Endothelial cell of umbilical vein (primary cell): ENCODE measurements around the gene PDCD1LG2. TPM values are rescaled to one million over a fixed set of nuclear protein-coding genes. Genes with fewer than 3 reads are reported as not detected.

Source experiments
- BruUV-seq: library from RNA; stranded (reverse); fragments of 400-500 nt; replicated peaks from 2 replicates; lab custom pipeline; 2021; lab: Mats Ljungman, UMichigan
- CTCF ChIA-PET: fragments of 300-600, 350-600 bp; sonication (Branson Sonifier 250); formaldehyde crosslinking; loops from one replicate; lab custom pipeline; 2021; ENCODE audit warnings: antibody characterized with exemption, inconsistent platforms; lab: Charles Lee
- POLR2A ChIA-PET: fragments of 300-600, 350-600 bp; sonication (Branson Sonifier 250); formaldehyde crosslinking; loops from one replicate; lab custom pipeline; 2021; ENCODE audit warnings: antibody characterized with exemption, inconsistent platforms; lab: Charles Lee
- DNase-seq: peaks from one replicate; pipeline ENCODE4 v3.0.0-alpha.2; 2011; ENCODE audit warnings: low read depth, low spot score
- FAIRE-seq: peaks from 2 replicates; lab custom pipeline; 2011; peaks lifted over from hg19 to GRCh38; lab: Jason Lieb, UNC
- H2AFZ ChIP-seq: 2 replicates; pipeline ENCODE4 v1.6.0; 2012; ENCODE audit warnings: low read depth, low read length, control low read depth, inconsistent platforms
- H3K27ac ChIP-seq: 2 replicates; pipeline ENCODE4 v1.5.1; 2011; ENCODE audit warnings: low read depth, mild to moderate bottlenecking, control low read depth, low read length, moderate library complexity; ENCODE audit not compliant: insufficient read depth
- H3K27me3 ChIP-seq, 2 experiments: 2 replicates each; pipeline versions ENCODE4 v1.6.0 to v1.6.1; 2011; ENCODE audit warnings: low read length in 2 of 2, mixed read lengths in 1 of 2; ENCODE audit not compliant: control insufficient read depth in 2 of 2, insufficient read depth in 2 of 2
- H3K36me3 ChIP-seq, 2 experiments: 2 replicates in 1 of 2; 3 replicates in 1 of 2; pipeline ENCODE4 v1.5.1; 2011; ENCODE audit warnings: low read length in 2 of 2, mild to moderate bottlenecking in 1 of 2, moderate library complexity in 1 of 2; ENCODE audit not compliant: control insufficient read depth in 2 of 2, insufficient read depth in 2 of 2; ENCODE audit errors: extremely low read depth in 1 of 2
- H3K4me1 ChIP-seq: 3 replicates; pipeline ENCODE4 v1.5.1; 2011; ENCODE audit warnings: mild to moderate bottlenecking, low read length; ENCODE audit not compliant: control insufficient read depth, insufficient read depth; ENCODE audit errors: extremely low read depth
- H3K4me2 ChIP-seq: 2 replicates; pipeline ENCODE4 v1.6.1; 2011; ENCODE audit warnings: low read length, control low read depth, mixed read lengths; ENCODE audit not compliant: insufficient read depth
- H3K4me3 ChIP-seq, 3 experiments: fragments of 200-600 bp in 1 of 3; sonication (generic), shearing (Covaris generic) in 1 of 3; replicated peaks in 1 of 3; 2 replicates each; pipeline ENCODE4 v1.5.1; 2011 to 2016; ENCODE audit warnings: control low read depth in 3 of 3, low read length in 3 of 3, mild to moderate bottlenecking in 2 of 3, inconsistent platforms in 1 of 3, low read depth in 1 of 3, moderate library complexity in 1 of 3; ENCODE audit not compliant: insufficient read depth in 1 of 3
- H3K79me2 ChIP-seq: 2 replicates; pipeline ENCODE4 v1.6.0; 2012; ENCODE audit warnings: low read length, inconsistent platforms; ENCODE audit not compliant: control insufficient read depth, insufficient read depth
- H3K9ac ChIP-seq: replicated peaks from 2 replicates; pipeline ENCODE3; 2011; ENCODE audit warnings: low read length, control low read depth; ENCODE audit not compliant: insufficient read depth; ENCODE audit errors: extremely low read depth
- H3K9me1 ChIP-seq: replicated peaks from 3 replicates; pipeline ENCODE4 v1.6.0; 2011; ENCODE audit warnings: mild to moderate bottlenecking, low read length; ENCODE audit not compliant: control insufficient read depth, insufficient read depth; ENCODE audit errors: extremely low read depth
- H3K9me3 ChIP-seq: replicated peaks from 2 replicates; pipeline ENCODE4 v1.5.1; 2012; ENCODE audit warnings: low read length, inconsistent platforms; ENCODE audit not compliant: control insufficient read depth, insufficient read depth
- H4K20me1 ChIP-seq: replicated peaks from 2 replicates; pipeline ENCODE3; 2011; ENCODE audit warnings: mild to moderate bottlenecking, low read length; ENCODE audit not compliant: control insufficient read depth, insufficient read depth; ENCODE audit errors: extremely low read depth
- CTCF ChIP-seq, 2 donors: IDR thresholded peaks; 1 replicate in 1 of 2; 2 replicates in 1 of 2; pipeline ENCODE4 v1.5.1; 2011; ENCODE audit warnings: low read length in 2 of 2, mild to moderate bottlenecking in 2 of 2, moderate library complexity in 2 of 2, control low read depth in 1 of 2, inconsistent platforms in 1 of 2, low read depth in 1 of 2; ENCODE audit not compliant: insufficient read depth in 1 of 2; ENCODE audit errors: extremely low read depth in 1 of 2
- EZH2 ChIP-seq: IDR thresholded peaks from 2 replicates; pipeline ENCODE4 v1.6.1; 2012; ENCODE audit warnings: borderline replicate concordance, low read depth, mild to moderate bottlenecking, moderate library complexity, low read length, inconsistent platforms; ENCODE audit not compliant: severe bottlenecking
- FOS ChIP-seq: IDR thresholded peaks from 2 replicates; pipeline ENCODE4 v1.6.1; 2011; ENCODE audit warnings: mild to moderate bottlenecking, low read length, moderate library complexity, borderline replicate concordance; ENCODE audit not compliant: insufficient read depth
- GATA2 ChIP-seq: IDR thresholded peaks from 2 replicates; pipeline ENCODE4 v1.7.0; 2011; ENCODE audit warnings: low read depth, mild to moderate bottlenecking, moderate library complexity, mixed read lengths, low read length; ENCODE audit not compliant: insufficient read length, insufficient read depth
- JUN ChIP-seq: IDR thresholded peaks from 2 replicates; pipeline ENCODE4 v1.6.1; 2011; ENCODE audit warnings: borderline replicate concordance, low read depth; ENCODE audit not compliant: insufficient read length, insufficient read depth
- MAX ChIP-seq: IDR thresholded peaks from 2 replicates; pipeline ENCODE4 v1.6.1; 2011; ENCODE audit not compliant: insufficient read depth, insufficient read length
- MYC ChIP-seq: IDR thresholded peaks from one replicate; pipeline ENCODE4 v1.6.1; 2011; ENCODE audit warnings: mild to moderate bottlenecking, low read depth, low read length
- POLR2A ChIP-seq: IDR thresholded peaks from 2 replicates; pipeline ENCODE4 v1.6.1; 2012; ENCODE audit warnings: low read depth, mild to moderate bottlenecking, control low read depth, low read length
- POLR2AphosphoS5 ChIP-seq: IDR thresholded peaks from 2 replicates; pipeline ENCODE4 v1.6.1; 2012; ENCODE audit warnings: low read depth, mild to moderate bottlenecking, control low read depth, low read length, moderate library complexity; ENCODE audit not compliant: insufficient read depth
- dilution Hi-C: fragments of 300-500 bp; cut with MboI; formaldehyde crosslinking; loops from one replicate; pipeline ENCODE4 v1.15.0; 2019; ENCODE audit warnings: low sequenced_read_pairs; ENCODE audit not compliant: extremely low pct_ligation_motif_present
- intact Hi-C: fragments of 100-400 bp; cut with micrococcal nuclease; formaldehyde crosslinking; loops from one replicate; pipeline ENCODE4 v1.10.0; 2022
- polyA plus RNA-seq, 4 experiments: library from polyadenylated mRNA; depleted of rRNA in 3 of 4; stranded (reverse) in 3 of 4; unstranded in 1 of 4; fragments of >200 nt; gene quantifications; 2 replicates each; pipeline versions ENCODE4 v1.2.1 to v1.2.3, GENCODE V29; 2011 to 2012; ENCODE audit warnings: missing spikeins in 1 of 4
- total RNA-seq: library from RNA; stranded (reverse); gene quantifications from 2 replicates; pipeline ENCODE4 v1.2.3, GENCODE V29; 2021

The PDCD1LG2 gene
- total and polyA plus RNA-seq, 2 donors (not counting 3 experiments of a cell fraction or from before 2014, with no cell fraction given): 7.9 to 9.5 TPM

GRCh38 chr9:5556101-5556705 lies 45.9 kb downstream of the PDCD1LG2 start:
- H3K27me3 ChIP-seq: no peaks in the 10 kb centered on the region
- intact Hi-C loops: no loop called here
- no peak overlapping the region for H3K9ac ChIP-seq
- no TSS peak for BruUV-seq
- H3K9me3 ChIP-seq: no peaks in the 10 kb centered on the region
- FAIRE-seq (no peak), DNase-seq (no peak)
- POLR2A ChIA-PET: no interaction called here
- H3K36me3 ChIP-seq: no peaks in the 10 kb centered on the region
- no peak overlapping the region for H3K4me3 ChIP-seq
- dilution Hi-C loops: no loop called here
- CTCF ChIA-PET: interaction anchor here (0.7 kb wide), 1 partner anchor 106 kb away, joined by 3 read pairs; the partner anchor contains the start of gene CD274
- no peak overlapping the region for H2AFZ ChIP-seq
- H3K4me1 ChIP-seq: peaks cover 26% of the 10 kb centered on the region
- H3K27ac ChIP-seq: no peak overlapping the region
- no peaks in the 10 kb centered on the region for H4K20me1 ChIP-seq
- H3K4me2 ChIP-seq: no peak overlapping the region
- H3K79me2 ChIP-seq: no peaks in the 10 kb centered on the region
- TF ChIP-seq GATA2 (no peak), CTCF (IDR thresholded peaks at IDR 0.05; ENCODE audit: extremely low read depth in 1 of 2, insufficient read depth in 1 of 2, low read depth in 1 of 2, low read length in 2 of 2) (no peak), MYC (no peak), JUN (no peak), EZH2 (no peak), MAX (no peak), POLR2AphosphoS5 (no peak), POLR2A (no peak), FOS (no peak)
- no peaks in the 10 kb centered on the region for H3K9me1 ChIP-seq
